ENCODE data around the gene TPMT.

DNA sequence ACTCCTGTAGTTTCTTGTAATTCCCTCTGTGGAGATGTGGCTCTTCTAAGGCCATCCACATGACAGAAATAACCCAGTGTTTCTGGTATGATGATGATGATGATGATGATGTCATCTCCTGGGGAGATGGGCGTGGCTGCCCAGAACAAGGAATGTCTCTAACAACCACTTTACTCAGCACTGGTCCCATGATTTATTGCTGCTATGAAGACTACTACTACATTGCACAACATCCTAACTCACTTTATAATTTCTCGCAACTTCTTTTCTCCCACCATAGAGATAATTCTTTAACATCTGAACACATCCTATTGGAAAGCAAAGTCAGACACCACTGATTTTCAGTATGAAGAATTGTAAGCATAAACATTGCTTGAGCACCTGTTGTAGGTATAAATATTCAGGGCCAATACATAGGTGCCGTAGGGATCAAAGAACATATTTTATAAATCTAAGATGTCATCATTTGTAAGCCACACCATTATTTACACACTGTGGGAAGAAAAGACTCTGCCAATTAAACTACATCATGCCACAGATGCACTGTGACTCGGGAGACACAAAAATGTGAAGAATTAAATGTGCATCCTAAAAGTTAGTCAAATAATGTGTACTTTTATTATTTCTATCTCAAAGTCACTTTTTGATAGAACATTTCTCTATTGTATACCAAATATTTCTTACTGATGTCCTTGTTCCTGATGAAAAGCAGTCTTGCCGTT, 6.4 kb downstream of the TPMT start:
- TF ChIP-seq, protein P1, sequence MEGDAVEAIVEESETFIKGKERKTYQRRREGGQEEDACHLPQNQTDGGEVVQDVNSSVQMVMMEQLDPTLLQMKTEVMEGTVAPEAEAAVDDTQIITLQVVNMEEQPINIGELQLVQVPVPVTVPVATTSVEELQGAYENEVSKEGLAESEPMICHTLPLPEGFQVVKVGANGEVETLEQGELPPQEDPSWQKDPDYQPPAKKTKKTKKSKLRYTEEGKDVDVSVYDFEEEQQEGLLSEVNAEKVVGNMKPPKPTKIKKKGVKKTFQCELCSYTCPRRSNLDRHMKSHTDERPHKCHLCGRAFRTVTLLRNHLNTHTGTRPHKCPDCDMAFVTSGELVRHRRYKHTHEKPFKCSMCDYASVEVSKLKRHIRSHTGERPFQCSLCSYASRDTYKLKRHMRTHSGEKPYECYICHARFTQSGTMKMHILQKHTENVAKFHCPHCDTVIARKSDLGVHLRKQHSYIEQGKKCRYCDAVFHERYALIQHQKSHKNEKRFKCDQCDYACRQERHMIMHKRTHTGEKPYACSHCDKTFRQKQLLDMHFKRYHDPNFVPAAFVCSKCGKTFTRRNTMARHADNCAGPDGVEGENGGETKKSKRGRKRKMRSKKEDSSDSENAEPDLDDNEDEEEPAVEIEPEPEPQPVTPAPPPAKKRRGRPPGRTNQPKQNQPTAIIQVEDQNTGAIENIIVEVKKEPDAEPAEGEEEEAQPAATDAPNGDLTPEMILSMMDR (conservative IDR thresholded peaks at IDR 0.05; ENCODE audit: low read depth, low read length), result no peak
- no peak for TF ChIP-seq EZH2 (IDR thresholded peaks at IDR 0.05; ENCODE audit: low read length, unreplicated experiment)

All from PC-3 (cell line).